Measurements from ENCODE around the gene HOXB2.

HOXB2 gene

DNA sequence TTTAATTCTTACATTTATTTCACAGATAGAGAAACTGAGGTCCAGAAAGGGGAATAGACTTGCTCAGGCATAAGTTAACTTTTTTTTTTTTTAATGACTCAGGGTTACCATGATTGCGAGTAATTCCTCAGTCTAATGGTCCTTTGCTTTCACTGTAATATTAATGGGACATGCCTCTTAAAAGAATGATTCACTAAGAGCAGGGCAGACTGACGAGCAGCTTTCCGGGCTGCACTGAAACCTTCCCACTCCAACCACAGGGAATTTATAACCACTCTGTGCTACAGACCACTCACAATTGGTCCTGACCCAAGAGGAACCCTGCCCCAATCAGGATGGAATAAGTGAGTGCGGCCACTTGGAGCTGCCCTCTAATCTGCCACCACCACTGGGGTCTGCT, 5.7 kb downstream of the HOXB2 start:
- no peak for ATAC-seq

GRCh38 chr17:48537316-48537715, 7.6 kb downstream of the HOXB2 start:
- no peak for ATAC-seq

DNA sequence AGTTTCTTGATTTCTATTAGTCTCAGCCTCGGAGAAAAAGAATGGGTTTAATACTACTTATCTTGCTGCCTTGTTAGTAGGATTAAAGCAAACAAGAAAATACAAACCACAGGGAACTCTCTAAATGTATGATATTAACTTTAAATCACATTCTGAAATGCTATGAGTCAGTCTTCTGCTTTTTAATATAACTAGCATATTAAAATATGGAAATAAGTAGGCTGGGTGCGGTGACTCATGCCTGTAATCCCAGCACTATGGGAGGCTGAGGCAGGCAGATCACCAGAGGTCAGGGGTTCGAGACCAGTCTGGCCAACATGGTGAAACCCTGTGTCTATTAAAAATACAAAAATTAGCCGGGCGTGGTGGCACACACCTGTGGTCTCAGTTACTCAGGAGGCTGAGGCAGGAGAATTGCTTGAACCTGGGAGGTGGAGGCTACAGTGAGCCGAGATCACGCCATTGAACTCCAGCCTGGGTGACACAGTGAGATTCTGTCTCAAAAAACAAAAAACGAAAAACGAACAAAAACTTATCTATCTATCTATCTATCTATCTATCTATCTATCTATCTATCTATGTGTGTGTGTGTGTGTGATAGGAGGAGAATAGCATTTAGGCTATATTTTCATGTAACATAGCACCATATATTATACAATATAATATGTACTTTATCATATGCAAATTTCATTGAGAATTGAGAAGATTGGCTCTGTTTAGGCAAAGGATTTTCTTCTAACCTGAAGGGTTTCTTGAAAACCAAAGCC, 8.9 kb downstream of the HOXB2 start:
- peak in 1 of 2 donors; percentile 48 for ATAC-seq

DNA sequence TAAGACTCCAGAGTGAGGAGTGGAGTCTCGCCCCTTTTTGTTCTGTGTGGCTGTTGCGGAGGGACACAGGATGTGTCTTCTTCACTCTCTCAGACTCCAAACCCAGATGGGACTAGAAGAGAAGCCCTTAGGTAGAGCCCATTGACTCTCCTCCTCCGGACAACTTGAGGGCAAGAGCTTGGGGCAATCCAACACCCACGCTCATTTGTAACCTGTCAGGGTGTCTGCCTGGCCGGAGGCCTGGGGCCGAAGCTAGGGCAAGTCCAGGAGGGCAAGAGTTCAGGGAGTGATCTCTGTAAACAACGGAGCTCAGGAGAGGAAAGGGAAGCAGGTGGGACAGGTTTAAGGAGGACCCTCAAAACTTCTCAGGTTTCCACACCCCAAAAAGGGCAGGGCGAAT, 12.6 kb downstream of the HOXB2 start:
- no peak for ATAC-seq

GRCh38 chr17:48530887-48531272, 14.0 kb downstream of the HOXB2 start, which contains the start of gene HOXB1:
Gene HOXB1 (minus strand): TSS chr17:48531011. CDS start chr17:48530904, 107 bp downstream.
- ATAC-seq = no peak

GRCh38 chr17:48530208-48530886, 14.6 kb downstream of the HOXB2 start:
- no peak for ATAC-seq

DNA sequence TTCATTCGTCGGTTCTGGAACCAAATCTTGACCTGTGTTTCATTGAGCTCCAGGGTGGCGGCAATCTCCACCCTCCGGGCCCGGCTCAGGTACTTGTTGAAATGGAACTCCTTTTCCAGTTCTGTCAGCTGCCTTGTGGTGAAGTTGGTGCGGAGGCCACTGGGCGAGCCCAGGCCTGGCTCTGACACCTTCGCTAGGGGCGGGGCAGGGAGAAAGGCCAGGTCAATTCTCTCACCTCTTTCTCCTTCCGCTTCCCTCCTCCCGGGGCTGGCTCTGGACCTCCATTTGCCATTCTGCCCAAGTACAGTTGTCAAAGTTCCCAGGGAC, 15.3 kb downstream of the HOXB2 start:
- no peak for ATAC-seq

DNA sequence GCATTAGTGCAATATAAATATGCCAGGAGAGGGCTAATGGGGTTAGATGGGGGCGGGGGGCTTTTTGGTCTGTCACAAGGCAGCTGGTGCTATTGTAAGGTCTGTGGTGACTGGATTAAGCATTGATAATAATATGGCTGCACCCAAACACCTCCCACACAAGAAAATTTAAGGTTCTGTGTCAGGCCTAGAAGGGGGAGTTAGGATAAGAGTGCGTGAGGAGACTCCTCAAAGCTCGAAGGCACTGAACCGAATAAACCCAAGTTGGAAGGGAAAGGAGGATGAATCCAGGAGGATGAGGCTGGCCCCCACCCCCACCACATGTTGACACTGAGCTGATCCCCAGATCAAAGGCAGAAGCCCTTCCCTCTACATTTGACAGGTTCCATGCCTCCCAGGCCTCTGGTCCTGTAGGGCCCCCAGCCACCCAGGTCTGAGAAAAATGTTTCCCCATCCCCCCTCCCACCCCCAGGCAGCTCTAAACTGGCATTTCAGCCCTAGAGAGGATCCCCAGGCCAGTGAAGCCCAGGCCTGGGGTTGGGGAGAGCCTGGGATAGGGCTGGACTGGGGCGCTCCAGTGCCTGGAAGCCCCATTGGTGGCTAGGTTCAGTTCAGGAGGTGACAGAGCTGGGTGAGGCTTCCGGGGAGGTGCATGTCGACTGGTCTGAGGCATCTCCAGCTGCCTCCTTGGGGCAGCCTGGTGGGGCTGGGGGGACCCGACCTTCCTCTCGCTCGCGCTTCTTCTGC, 15.8 kb downstream of the HOXB2 start:
- no peak for ATAC-seq

DNA sequence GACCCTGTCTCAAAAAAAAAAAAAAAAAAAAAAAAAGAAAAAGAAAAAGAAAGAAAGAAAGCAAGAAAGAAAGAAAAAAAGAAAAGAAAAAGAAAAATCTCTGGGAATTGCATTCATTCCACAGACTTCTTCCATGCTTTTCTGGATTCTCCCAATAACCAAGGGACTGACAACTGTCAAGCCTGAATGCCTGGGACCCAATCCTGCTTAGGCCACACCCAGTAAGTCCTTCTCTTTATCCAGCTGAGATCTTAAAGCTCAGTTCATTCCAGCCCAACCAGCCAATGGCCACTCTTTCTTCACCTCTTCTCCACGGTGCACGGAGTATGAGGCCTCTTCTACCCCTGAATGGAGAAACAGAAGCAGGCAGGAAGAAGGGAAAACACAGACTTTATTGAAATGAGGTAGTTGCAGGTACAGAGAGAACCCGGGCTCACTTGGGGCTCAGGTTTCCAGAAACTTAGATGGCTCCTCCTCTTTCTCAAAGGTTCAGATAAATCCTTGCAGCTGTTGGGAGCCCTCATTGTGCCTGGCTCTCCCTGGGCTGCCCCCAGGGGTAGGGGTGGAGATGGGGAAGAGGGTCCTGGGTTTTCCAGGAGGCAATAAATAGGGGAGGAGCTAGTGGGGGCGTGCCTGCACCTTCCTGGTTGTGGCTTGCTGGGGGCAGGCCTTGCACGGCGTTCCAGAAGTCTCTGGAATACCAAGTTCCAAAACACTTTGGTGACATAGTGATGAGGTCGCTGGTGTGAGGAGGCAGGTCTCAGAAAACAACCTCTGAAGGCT, 16.6 kb downstream of the HOXB2 start:
- no peak for ATAC-seq

GRCh38 chr17:48527547-48527932, 17.4 kb downstream of the HOXB2 start:
- no peak for ATAC-seq

DNA sequence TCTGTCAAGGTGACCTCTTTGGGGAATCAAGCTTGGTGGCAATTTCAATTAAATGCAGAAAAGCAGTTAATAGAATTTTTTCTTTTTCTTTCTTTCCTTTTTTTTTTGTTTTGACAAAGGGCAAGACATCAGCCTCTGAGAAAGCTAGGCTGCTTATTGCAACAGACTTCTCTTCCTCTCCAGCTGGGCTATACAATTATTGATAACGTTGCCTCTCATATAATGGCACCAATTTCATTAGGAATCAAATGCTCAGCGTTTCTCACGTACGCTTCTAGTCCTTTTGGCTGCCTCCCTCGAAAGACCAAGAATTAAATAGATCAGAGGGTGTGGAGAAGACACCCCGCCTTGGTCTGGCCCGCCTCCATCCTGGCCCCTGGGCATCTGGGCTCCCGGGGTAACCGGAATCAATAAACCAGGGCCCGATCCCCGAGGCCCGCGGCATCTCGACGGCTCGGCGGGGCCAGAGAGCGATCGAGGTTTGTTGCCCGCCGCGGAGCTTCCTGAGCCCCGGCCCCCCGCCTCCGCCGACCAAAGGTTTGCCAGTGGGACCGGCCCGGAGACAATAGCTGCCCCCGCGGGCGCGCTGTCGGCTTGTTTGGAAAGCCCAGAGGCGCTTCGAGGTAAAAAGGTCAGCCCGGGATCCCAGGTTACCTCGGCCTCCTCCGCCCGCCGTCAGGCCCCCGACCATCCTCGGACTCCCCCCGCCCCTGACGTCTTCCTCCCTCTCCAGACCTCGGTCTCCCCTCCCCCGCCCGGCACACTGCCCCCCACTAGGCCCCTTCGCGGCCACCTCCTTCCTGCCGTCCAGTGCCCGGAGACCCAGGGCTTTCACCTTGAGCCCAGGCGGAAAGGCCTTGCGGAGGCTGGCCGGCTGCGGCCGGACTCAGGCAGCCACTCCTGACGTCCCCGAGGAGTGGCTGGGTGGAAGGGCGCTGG, 18.0 kb downstream of the HOXB2 start:
- ATAC-seq = no peak

DNA sequence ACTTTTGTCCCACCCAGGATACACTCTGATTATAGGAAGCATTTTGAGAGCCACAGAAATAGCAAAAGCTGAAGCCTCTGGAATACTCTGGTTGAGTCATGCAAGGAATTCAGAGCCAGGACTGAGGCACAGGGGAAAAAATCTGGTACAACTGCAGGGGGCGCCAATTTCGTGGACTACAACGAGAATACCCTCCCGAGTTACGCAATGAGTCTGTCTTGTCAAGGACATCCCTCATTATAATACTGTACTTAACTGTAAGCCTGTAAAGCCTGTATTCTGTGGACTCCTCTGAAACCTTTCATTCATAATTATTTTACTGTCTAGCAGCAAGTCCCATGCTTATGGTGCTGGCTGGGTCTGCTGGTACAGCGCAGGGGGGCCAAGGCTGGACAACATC, 21.9 kb downstream of the HOXB2 start:
- no peak for ATAC-seq

GRCh38 chr17:48522031-48522653, 22.8 kb downstream of the HOXB2 start:
- ATAC-seq = no peak

- ATAC-seq = no peak
Measured at GRCh38 chr17:48520631-48521079, 24.3 kb downstream of the HOXB2 start.

- ATAC-seq = no peak
Measured at GRCh38 chr17:48519427-48519826, 25.5 kb downstream of the HOXB2 start.

- ATAC-seq = no peak
Measured at GRCh38 chr17:48517478-48517877, 27.4 kb downstream of the HOXB2 start.

DNA sequence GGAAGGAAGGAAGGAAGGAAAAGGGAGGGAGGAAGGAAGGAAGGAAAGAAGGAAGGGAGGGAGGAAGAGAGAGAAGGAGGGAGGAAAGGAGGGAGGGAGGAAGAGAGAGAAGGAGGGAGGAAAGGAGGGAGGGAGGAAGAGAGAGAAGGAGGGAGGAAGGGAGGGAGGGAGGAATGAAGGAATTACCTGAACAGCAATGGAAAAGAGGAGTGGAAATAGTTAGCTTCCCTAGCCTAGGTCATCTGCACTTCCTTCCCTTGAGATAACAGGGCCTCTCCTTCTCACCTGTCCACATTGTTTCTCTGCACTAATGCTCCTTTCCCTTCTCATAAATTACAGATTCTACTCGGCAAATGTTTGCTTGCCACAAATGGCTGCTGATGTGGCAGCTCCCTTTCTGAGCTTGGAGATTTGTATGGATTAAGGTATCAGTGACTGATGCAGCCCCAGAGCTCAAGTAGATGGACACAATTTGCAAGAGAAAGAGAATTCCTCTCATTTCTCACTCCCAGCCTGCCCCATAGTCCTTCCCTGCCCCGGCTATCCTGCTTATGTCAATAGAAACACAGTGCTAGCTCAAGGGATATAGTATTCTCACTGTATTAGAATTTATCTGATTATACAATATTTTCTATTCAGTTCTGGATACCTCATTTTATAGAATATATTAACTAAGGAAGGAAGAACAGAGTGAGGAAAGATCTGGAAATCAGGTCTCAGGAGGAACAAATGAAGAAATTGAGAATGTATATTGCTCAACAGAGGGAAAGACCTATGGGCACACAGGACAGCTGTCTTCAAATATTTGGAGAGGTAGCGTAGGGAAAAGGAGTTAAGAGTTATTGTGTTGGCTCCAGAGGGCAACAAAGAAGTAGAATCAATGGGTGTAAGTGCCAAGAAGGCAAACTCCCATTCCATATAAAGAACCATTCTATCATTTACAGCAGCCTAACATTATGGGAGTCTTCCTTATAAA, 28.7 kb downstream of the HOXB2 start:
- no peak for ATAC-seq

DNA sequence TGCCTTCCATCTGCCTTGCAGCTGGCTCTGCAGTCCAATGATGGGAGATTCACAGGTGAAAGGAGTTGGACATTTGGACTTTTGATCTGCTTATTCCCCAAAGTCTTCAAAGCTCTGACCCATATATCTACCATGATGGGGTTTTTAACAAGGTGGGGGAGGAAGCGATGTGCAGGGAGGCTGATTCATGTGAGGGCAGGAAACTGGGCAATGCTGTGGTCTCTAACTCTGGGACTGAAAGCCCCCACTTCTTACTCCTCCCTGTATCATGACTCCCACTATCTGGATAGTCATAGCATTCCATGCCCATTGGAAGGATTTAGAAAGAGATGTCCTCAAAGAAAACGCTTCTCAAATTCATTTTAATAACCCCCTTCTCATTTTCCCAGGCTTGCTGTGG, 30.4 kb downstream of the HOXB2 start:
- ATAC-seq = no peak

- no peak for ATAC-seq
Measured at GRCh38 chr17:48513666-48514455, 31.0 kb downstream of the HOXB2 start.
